ENCODE measurements around the gene MYO9A. TPM values are rescaled to one million over a fixed set of nuclear protein-coding genes. Genes with fewer than 3 reads are reported as not detected.

MYO9A gene
- total RNA-seq, 2 donors from 2014 or later, result 34.9 to 36.4 TPM

- 80 to 88% methylated on average over 1 of the region's 1 CpG for WGBS, 2 experiments (ENCODE audit: insufficient coverage in 1 of 2, insufficient read length in 1 of 2)
- Mint-ChIP-seq H3K27ac (no peak overlapping the region), H3K4me3 (no peak overlapping the region), H3K27me3 (ENCODE audit: insufficient read depth) (no peaks in the 10 kb centered on the region), H3K9me3 (no peaks in the 10 kb centered on the region), H3K36me3 (ENCODE audit: low read depth) (peaks cover 2% of the 10 kb centered on the region), H3K4me1 (no peaks in the 10 kb centered on the region)
- Histone ChIP-seq H3K4me3 (ENCODE audit: low read length) (no peak overlapping the region), H3K4me1 (ENCODE audit: control insufficient read depth, insufficient read depth, low read length) (no peaks in the 10 kb centered on the region), H3K9ac (ENCODE audit: extremely low read depth, low read length, poor library complexity, severe bottlenecking) (no peak overlapping the region), H3K27me3 (ENCODE audit: control insufficient read depth, insufficient read depth, low read length, poor library complexity, severe bottlenecking) (no peaks in the 10 kb centered on the region), H3K36me3 (ENCODE audit: control insufficient read depth, insufficient read depth, low read length) (no peaks in the 10 kb centered on the region), H3K9me3 (ENCODE audit: control insufficient read depth, low read length) (no peaks in the 10 kb centered on the region), H3K27ac (ENCODE audit: low read depth, low read length) (no peak overlapping the region)
- no peak for TF ChIP-seq CTCF (conservative IDR thresholded peaks at IDR 0.05)
- no peak for DNase-seq
Measured at GRCh38 chr15:72070817-72071447, 47.0 kb downstream of the MYO9A start.

- Histone ChIP-seq H3K4me3 (ENCODE audit: low read length) (no peak overlapping the region), H3K9ac (ENCODE audit: extremely low read depth, low read length, poor library complexity, severe bottlenecking) (no peak overlapping the region), H3K9me3 (ENCODE audit: control insufficient read depth, low read length) (no peaks in the 10 kb centered on the region), H3K27ac (ENCODE audit: low read depth, low read length) (no peak overlapping the region), H3K27me3 (ENCODE audit: control insufficient read depth, insufficient read depth, low read length, poor library complexity, severe bottlenecking) (no peaks in the 10 kb centered on the region), H3K4me1 (ENCODE audit: control insufficient read depth, insufficient read depth, low read length) (no peaks in the 10 kb centered on the region), H3K36me3 (ENCODE audit: control insufficient read depth, insufficient read depth, low read length) (no peaks in the 10 kb centered on the region)
- Mint-ChIP-seq H3K27ac (no peak overlapping the region), H3K4me3 (no peak overlapping the region), H3K9me3 (no peaks in the 10 kb centered on the region), H3K36me3 (ENCODE audit: low read depth) (peaks cover 2% of the 10 kb centered on the region), H3K4me1 (no peaks in the 10 kb centered on the region), H3K27me3 (ENCODE audit: insufficient read depth) (no peaks in the 10 kb centered on the region)
- no peak for TF ChIP-seq CTCF (conservative IDR thresholded peaks at IDR 0.05)
- no peak for DNase-seq
Measured at GRCh38 chr15:72068856-72069255, 49.1 kb downstream of the MYO9A start.

GRCh38 chr15:72065801-72066200 is 52.1 kb downstream of the MYO9A start:
- DNase-seq, result no peak
- Mint-ChIP-seq H3K4me3 (no peak overlapping the region), H3K4me1 (peaks cover 12% of the 10 kb centered on the region), H3K27me3 (ENCODE audit: insufficient read depth) (no peaks in the 10 kb centered on the region), H3K36me3 (ENCODE audit: low read depth) (peaks cover 2% of the 10 kb centered on the region), H3K9me3 (no peaks in the 10 kb centered on the region), H3K27ac (no peak overlapping the region)
- WGBS, 2 experiments (ENCODE audit: insufficient coverage in 1 of 2, insufficient read length in 1 of 2), result 89 to 92% methylated on average over 2 of the region's 2 CpGs
- Histone ChIP-seq H3K36me3 (ENCODE audit: control insufficient read depth, insufficient read depth, low read length) (no peaks in the 10 kb centered on the region), H3K27ac (ENCODE audit: low read depth, low read length) (no peak overlapping the region), H3K9me3 (ENCODE audit: control insufficient read depth, low read length) (peaks cover 5% of the 10 kb centered on the region), H3K4me3 (ENCODE audit: low read length) (no peak overlapping the region), H3K9ac (ENCODE audit: extremely low read depth, low read length, poor library complexity, severe bottlenecking) (no peak overlapping the region), H3K4me1 (ENCODE audit: control insufficient read depth, insufficient read depth, low read length) (peaks cover 5% of the 10 kb centered on the region), H3K27me3 (ENCODE audit: control insufficient read depth, insufficient read depth, low read length, poor library complexity, severe bottlenecking) (no peaks in the 10 kb centered on the region)
- no peak for TF ChIP-seq CTCF (conservative IDR thresholded peaks at IDR 0.05)

Measured in endodermal cell (in vitro differentiated cells).